A204.1 (cell line): Measurements from ENCODE around the gene COMMD4.
"Not testable (repeated sequence)": the region's sequence is repeated elsewhere in the genome, so short reads cannot be mapped to it uniquely, and the experiment has no call there.

Experiments used
- FAIRE-seq: peaks from 2 replicates; lab custom pipeline; 2012; peaks lifted over from hg19 to GRCh38; lab: Jason Lieb, UNC

The COMMD4 gene

GRCh38 chr15:75383986-75384385, 48.1 kb downstream of the COMMD4 start:
- not testable (repeated sequence) for FAIRE-seq
